UCSD-AML1 (cell line): ENCODE measurements around the gene YPEL5.
A peak's percentile ranks its signal among the peaks of the same experiment; 100 is the strongest.
"Not testable (repeated sequence)": the region's sequence is repeated elsewhere in the genome, so short reads cannot be mapped to it uniquely, and the experiment has no call there.

Experiments used
- DNase-seq: peaks from one replicate; lab custom pipeline; 2025; ENCODE audit not compliant: unreplicated experiment; lab: John Stamatoyannopoulos, UW

The YPEL5 gene

DNA sequence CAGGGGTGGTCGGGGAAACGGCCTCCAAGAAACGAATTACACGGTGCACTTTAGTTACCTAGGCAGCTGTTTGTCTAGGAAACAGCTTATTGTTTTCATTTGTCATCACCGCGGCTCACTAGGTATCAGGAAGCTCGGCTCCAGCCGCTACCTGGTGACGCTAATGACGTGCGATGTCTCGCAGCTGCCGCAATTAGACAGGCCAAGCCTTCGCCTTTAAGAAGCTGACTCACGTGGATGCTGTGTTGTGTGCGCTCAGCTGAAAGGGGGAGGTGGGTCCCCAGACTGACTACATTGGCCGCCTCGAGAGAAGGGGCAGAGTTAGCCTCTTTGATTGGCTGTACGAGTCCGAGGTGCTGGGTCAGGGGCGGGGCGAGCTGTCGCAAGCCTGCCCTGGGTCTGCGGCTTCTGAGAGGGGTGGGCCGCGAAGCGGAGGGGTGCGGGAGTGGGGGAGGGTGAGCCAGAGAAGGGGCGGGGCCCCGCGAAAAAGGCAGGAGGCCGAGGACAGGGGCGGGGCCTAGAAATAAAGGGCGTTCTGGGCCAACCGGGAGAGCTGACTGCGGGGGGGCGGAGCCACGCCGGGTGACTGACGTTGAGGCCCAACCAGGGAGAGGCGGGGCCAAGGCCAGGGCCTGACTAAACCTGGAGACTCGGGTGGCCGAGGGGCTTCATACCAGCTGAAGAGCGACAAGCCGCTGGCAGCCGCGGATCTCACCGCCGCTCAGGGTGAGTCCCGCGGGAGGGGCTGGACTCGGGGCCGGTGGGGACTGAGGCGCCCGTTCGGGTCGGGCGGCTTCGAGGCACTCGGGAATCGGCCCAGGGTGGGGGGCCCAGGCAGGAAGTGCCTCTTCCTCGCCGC is at the start of gene YPEL5:
TSS of gene YPEL5 (plus strand) at position 671 of the 859 bp plus-strand sequence. CDS start 9,645 bp downstream, outside the sequence.
- peak; percentile 99 for DNase-seq

DNA sequence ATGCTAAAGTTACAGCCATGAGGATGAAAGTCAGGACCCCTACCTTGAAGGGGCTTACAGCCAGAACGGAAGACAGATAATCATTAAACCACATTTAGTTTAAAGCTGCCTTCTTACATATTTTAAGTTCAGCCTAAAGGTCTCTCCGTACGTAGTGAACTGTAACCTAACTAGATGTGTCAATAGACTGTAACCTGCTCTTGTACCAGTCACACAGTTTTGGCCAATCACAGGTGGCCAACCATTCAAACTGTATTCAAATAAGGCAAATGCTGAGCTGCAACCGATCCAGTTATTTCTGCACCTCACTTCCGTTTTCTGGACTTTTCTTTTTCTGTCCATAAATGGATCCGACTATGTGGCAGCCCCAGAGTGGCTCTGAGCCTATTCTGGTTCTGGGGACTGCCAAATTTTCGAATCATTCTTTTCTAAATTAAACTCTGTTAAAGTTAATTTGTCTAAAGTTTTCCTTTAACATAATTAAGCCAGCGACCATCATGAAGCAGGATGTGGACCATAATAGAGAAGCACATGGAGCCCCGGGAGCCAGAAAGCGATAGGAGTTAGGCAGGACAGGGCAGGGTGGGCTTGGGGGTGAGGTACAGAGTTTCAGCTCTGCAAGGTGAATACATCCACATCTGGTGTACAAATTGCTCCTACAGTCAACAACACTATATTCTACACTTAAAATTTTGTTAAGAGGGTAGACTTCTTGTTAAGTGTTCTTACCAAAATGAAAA is 48.4 kb upstream of the YPEL5 start:
- no peak for DNase-seq

- DNase-seq: not testable (repeated sequence)
These were observed 47.4 kb upstream of the YPEL5 start for GRCh38 chr2:30099366-30099765.

DNA sequence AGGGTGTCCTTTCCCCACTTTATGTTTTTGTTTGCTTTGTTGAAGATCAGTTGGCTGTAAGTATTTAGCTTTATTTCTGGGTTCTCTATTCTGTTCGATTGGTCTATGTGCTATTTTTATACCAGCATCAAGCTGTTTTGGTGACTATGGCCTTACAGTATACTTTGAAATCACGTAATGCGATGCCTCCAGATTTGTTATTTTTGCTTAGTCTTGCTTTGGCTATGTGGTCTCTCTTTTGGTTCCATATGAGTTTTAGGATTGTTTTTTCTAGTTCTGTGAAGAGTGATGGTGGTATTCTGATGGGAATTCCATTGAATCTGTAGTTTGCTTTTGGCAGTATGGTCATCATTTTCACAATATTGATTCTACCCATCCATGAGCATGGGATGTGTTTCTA is 46.1 kb upstream of the YPEL5 start:
- DNase-seq: not testable (repeated sequence)

DNA sequence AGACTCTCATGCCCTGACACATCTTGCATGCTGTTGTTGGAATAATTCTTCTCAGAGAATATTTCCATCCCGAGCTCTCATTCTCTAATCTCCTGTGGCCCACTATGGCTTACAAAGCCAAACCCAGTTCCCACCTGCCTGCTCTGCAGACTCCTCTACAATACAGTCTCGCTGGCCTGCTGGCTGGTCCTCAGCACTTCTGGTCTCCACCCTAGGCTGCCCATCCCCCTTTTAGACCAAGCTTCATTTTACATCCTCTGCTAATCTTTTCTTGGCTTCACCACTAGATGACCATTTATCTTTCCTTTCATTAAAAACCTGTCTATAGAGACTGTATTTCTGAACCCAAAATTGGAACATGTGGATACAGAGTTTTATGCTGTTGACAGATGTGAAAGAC is 42.5 kb upstream of the YPEL5 start:
- no peak for DNase-seq

- DNase-seq: no peak
These were observed 41.3 kb upstream of the YPEL5 start for GRCh38 chr2:30105556-30105955.

GRCh38 chr2:30106543-30106942 is 40.3 kb upstream of the YPEL5 start:
- no peak for DNase-seq

GRCh38 chr2:30108192-30108591 is 38.6 kb upstream of the YPEL5 start:
- no peak for DNase-seq

- no peak for DNase-seq
These were observed 38.0 kb upstream of the YPEL5 start for GRCh38 chr2:30108851-30109250.

GRCh38 chr2:30109856-30110255 is 37.0 kb upstream of the YPEL5 start:
- no peak for DNase-seq

DNA sequence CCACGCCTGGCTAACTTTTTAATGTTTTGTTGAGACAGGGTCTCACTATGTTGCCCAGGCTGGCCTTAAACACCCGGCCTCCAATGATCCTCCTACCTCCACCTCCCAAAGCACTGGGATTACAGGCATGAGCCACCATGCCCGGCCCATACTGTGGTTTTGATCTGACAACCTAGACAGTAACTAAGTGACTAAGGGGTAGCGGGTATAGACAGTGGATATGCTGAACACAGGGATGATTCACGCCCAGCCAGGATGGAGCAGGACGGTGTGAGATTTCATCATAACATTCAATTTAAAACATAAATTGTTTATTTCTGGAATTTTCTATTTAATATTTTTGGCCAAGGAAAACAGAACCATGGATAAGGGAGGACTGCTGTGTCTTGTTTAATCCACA is 36.0 kb upstream of the YPEL5 start:
- DNase-seq: no peak

DNA sequence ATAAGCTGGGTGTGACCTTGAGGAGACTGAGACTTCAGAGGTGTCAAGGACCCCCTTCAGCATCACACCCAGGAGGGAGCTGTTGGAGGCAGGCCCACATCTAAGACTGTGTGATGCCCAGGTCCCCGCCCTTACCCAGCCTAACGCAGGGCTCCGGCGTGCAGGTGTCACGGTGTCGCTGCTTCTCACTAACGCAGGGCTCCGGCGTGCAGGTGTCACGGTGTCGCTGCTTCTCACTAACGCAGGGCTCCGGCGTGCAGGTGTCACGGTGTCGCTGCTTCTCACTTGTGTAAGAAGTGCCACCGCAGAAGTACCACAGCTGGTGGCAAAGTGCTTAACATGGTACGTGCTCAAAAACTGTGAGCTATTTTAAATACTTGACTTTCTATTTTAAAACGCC is 35.6 kb upstream of the YPEL5 start:
- not testable (repeated sequence) for DNase-seq

DNA sequence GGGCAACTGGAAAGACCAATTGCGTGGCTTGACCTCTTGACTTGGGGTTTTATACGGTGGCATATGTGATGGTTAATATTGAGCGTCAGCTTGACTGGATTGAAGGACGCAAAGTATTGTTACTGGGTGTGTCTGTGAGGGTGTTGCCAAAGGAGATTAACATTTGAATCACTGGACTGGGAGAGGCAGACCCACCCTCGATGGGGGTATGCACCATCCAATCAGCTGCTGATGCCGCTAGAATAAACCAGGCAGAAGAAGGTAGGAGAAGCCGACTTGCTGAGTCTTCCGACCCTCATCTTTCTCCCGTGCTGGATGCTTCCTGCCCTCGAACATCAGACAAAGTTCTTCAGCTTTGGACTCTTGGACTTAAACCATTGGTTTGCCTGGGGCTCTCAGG is 34.2 kb upstream of the YPEL5 start:
- no peak for DNase-seq

GRCh38 chr2:30113617-30114293 is 33.1 kb upstream of the YPEL5 start:
- peak; percentile 44 for DNase-seq

DNA sequence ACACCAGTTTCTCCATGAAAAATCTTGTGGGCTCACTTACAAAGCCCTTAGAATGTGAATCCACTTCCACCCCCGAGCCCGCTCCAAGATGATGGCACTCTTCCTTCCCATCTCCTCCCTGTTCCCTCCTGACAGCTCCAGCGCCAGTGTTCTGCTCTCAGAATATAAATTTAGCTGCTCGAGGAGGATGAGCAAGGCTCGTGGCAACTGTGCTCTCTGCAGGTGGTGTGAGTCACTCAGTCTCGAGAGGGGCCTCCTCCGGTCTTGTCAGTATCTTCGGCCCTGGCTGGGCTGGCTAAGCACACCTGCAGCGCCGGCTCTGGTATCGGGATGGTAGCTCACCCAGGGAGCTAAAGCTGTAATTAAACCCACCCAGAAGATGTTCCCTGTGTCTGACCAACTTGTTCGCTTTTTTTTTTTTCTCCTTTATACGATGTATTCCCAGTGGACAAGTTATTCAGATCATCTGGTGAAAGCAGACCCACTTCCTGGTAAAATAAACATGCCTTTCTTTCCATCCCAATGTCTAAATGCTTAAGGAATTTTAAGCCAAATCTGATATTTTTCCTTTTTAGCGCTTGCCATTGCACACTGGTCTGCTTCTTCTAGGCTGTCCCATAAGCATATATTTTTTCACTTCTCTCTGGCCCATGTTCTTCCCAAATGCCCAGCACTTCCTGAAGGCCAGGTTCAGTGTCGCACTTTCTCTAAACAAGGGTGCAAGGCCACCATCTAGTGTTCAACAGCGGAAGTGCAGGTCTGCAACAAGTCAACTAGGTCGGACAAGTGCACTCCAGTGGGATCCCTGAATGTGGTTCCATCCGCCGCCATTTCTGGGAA is 31.4 kb upstream of the YPEL5 start:
- peak; percentile 72 for DNase-seq

- no peak for DNase-seq
These were observed 30.9 kb upstream of the YPEL5 start for GRCh38 chr2:30115981-30116285.

- no peak for DNase-seq
These were observed 24.4 kb upstream of the YPEL5 start for GRCh38 chr2:30122362-30122761.

DNA sequence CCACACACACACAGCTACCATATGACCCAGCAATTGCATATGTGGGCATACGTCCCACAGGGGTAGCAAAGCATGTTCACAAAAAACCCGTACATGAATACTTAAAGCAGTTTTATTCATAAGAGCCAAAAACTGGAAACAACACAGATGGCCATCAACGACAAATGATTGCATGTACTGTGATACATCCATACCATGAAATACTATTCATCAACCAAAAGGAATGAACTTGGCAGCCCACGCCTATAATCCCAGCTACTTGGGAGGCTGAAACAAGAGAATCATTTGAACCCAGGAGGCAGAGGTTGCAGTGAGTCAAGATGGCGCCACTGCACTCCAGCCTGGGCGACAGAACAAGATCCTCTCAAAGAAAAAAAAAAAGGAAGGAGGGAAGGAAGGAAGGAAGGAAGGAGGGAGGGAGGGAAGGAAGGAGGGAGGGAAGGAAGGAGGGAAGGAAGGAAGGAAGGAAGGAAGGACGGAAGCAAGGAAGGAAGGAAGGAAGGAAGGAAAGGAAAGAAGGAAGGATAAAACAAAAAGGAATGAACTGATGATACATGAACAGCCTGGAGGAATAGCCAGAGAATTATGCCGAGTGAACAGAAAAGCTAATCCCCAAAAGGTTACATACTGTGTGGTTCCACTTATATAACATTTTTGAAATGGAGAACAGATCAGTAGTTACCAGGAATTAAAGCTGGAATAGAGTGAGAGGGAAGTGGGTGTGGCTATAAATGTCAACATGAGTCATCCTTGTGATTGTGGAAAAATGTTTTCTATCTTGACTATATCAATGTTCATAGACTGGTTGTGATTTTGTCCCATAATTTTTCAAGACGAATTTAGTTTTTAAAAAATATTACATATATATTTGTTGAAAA is 19.6 kb upstream of the YPEL5 start:
- DNase-seq: no peak

- no peak for DNase-seq
These were observed 12.2 kb upstream of the YPEL5 start for GRCh38 chr2:30134582-30134981.

DNA sequence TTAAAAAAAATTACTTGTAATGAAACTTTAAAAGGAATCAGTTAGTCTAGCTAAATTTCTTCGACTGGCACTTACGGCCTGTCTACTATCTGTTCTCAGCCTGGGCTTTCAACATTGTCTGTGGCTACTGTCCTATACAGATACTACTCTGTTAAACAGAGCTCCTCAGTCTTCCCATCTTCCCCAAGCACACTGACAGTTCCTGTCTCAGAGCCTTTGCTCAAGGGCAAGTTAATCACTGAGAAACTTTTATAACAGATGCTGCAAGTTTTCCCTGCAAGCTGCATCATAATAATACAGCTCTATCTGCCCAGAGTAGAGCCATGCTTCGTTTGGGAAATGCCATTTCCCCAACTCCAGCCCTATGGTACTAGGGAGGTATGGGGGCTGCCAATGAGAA is 11.3 kb upstream of the YPEL5 start:
- no peak for DNase-seq
